Keratinocyte (primary cell): ENCODE measurements around the gene PILRB. TPM values are rescaled to one million over a fixed set of nuclear protein-coding genes. Genes with fewer than 3 reads are reported as not detected.

ENCODE experiments used
- DNase-seq: peaks from one replicate; pipeline ENCODE4 v3.0.0-alpha.2; 2011; ENCODE audit warnings: low read depth, missing footprints, low spot score
- FAIRE-seq: peaks from 2 replicates; lab custom pipeline; 2011; peaks lifted over from hg19 to GRCh38; lab: Jason Lieb, UNC
- H2AFZ ChIP-seq: 2 replicates; pipeline ENCODE4 v1.6.0; 2012; ENCODE audit warnings: low read length, control low read depth, inconsistent platforms; ENCODE audit not compliant: control insufficient read depth
- H3K27ac ChIP-seq: 2 replicates; pipeline ENCODE4 v1.5.1; 2011; ENCODE audit warnings: low read length; ENCODE audit not compliant: control insufficient read depth, insufficient read depth
- H3K27me3 ChIP-seq: 3 replicates; pipeline ENCODE4 v1.6.0; 2011; ENCODE audit warnings: low read length; ENCODE audit not compliant: control insufficient read depth, insufficient read depth; ENCODE audit errors: extremely low read depth
- H3K36me3 ChIP-seq, 2 experiments: 2 replicates in 1 of 2; 3 replicates in 1 of 2; pipeline ENCODE4 v1.5.1; 2011; ENCODE audit warnings: low read length in 2 of 2, mild to moderate bottlenecking in 1 of 2; ENCODE audit not compliant: control insufficient read depth in 2 of 2, insufficient read depth in 2 of 2; ENCODE audit errors: extremely low read depth in 1 of 2
- H3K4me1 ChIP-seq: 3 replicates; pipeline ENCODE4 v1.5.1; 2011; ENCODE audit warnings: low read length; ENCODE audit not compliant: control insufficient read depth, insufficient read depth; ENCODE audit errors: extremely low read depth
- H3K4me2 ChIP-seq: 3 replicates; pipeline ENCODE4 v1.6.0; 2011; ENCODE audit warnings: low read depth, low read length; ENCODE audit not compliant: control insufficient read depth, insufficient read depth; ENCODE audit errors: extremely low read depth
- H3K4me3 ChIP-seq, 3 experiments: fragments of 200-600 bp in 1 of 3; sonication (generic) in 1 of 3; 2 replicates in 2 of 3; 3 replicates in 1 of 3; pipeline ENCODE4 v1.5.1; 2011 to 2016; ENCODE audit warnings: low read length in 3 of 3, mild to moderate bottlenecking in 3 of 3, control low read depth in 2 of 3, inconsistent platforms in 1 of 3, low read depth in 1 of 3, mixed read lengths in 1 of 3, mixed run types in 1 of 3, moderate library complexity in 1 of 3; ENCODE audit not compliant: control insufficient read depth in 2 of 3, insufficient read depth in 2 of 3; ENCODE audit errors: extremely low read depth in 1 of 3
- H3K79me2 ChIP-seq: 2 replicates; pipeline ENCODE4 v1.6.0; 2012; ENCODE audit warnings: low read length; ENCODE audit not compliant: control insufficient read depth, insufficient read depth
- H3K9ac ChIP-seq: 3 replicates; pipeline ENCODE4 v1.6.0; 2011; ENCODE audit warnings: low read length; ENCODE audit not compliant: control insufficient read depth, insufficient read depth; ENCODE audit errors: extremely low read depth
- H3K9me1 ChIP-seq: 3 replicates; pipeline ENCODE4 v1.6.0; 2011; ENCODE audit warnings: low read length; ENCODE audit not compliant: control insufficient read depth, insufficient read depth; ENCODE audit errors: extremely low read depth
- H3K9me3 ChIP-seq: 2 replicates; pipeline ENCODE4 v1.5.1; 2012; ENCODE audit warnings: low read depth, low read length; ENCODE audit not compliant: control insufficient read depth
- H4K20me1 ChIP-seq: 3 replicates; pipeline ENCODE4 v1.6.0; 2011; ENCODE audit warnings: low read length; ENCODE audit not compliant: control insufficient read depth, insufficient read depth; ENCODE audit errors: extremely low read depth
- EZH2 ChIP-seq: IDR thresholded peaks from one replicate; pipeline ENCODE4 v1.6.1; 2012; ENCODE audit warnings: inconsistent platforms, mild to moderate bottlenecking, low read length, moderate library complexity
- dilution Hi-C: fragments of 300-500 bp; cut with MboI; formaldehyde crosslinking; loops from one replicate; pipeline ENCODE4 v1.7.0; 2020; ENCODE audit warnings: low sequenced_read_pairs; ENCODE audit not compliant: extremely low pct_ligation_motif_present
- polyA plus RNA-seq, 5 experiments: library from polyadenylated mRNA; depleted of rRNA in 3 of 5; stranded (reverse) in 3 of 5; stranded (forward) in 1 of 5; unstranded in 1 of 5; fragments of >200 nt; gene quantifications; 1 replicate in 1 of 5; 2 replicates in 3 of 5; 3 replicates in 1 of 5; pipeline versions ENCODE4 v1.2.1 to v1.2.3, GENCODE V29; 2011 to 2012; ENCODE audit warnings: missing spikeins in 2 of 5, low read depth in 1 of 5, low replicate concordance in 1 of 5
- TF ChIP-seq, protein P1 (sequence below), 3 experiments: IDR thresholded peaks in 1 of 3; conservative IDR thresholded peaks in 1 of 3; optimal IDR thresholded peaks in 1 of 3; 2 replicates in 2 of 3; 3 replicates in 1 of 3; pipeline versions ENCODE3 to v1.5.1; 2011; ENCODE audit warnings: low read length in 3 of 3, mild to moderate bottlenecking in 3 of 3, moderate library complexity in 2 of 3, control low read depth in 1 of 3, inconsistent platforms in 1 of 3; ENCODE audit not compliant: insufficient read depth in 2 of 3; ENCODE audit errors: extremely low read depth in 1 of 3

PILRB gene
- polyA plus RNA-seq, 1 donor (not counting 4 experiments of a cell fraction or from before 2014, with no cell fraction given): 16.5 TPM

DNA sequence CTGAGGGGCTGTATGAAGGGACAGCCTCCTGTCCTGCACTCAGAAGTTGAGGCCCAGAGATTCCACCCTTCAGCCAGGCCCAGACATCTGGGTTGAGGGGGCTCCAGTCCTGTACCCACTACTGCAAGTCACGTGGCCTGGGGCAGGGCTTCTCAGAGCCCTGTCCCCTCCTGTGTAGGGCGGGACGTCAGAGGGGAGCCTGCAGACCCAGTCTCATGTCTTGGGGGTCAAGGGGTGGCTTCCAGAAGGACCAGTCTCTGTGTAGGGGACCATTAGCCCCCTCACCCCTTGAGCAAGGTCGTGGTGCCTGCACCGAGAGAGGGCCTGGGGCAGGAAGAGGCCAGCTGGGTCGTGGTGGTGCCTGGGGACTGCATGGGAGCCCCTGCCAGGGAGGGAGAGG, 14.8 kb downstream of the PILRB start:
- Histone ChIP-seq H3K9ac (no peak overlapping the region), H4K20me1 (no peaks in the 10 kb centered on the region), H3K4me3 (no peak overlapping the region), H3K9me1 (no peaks in the 10 kb centered on the region), H3K79me2 (no peaks in the 10 kb centered on the region), H3K9me3 (no peaks in the 10 kb centered on the region), H3K27me3 (no peaks in the 10 kb centered on the region), H2AFZ (no peak overlapping the region), H3K4me2 (no peak overlapping the region), H3K4me1 (peaks cover 4% of the 10 kb centered on the region), H3K27ac (no peak overlapping the region), H3K36me3 (no peaks in the 10 kb centered on the region)
- dilution Hi-C loops: no loop called here
- FAIRE-seq: no peak
- TF ChIP-seq, protein P1, sequence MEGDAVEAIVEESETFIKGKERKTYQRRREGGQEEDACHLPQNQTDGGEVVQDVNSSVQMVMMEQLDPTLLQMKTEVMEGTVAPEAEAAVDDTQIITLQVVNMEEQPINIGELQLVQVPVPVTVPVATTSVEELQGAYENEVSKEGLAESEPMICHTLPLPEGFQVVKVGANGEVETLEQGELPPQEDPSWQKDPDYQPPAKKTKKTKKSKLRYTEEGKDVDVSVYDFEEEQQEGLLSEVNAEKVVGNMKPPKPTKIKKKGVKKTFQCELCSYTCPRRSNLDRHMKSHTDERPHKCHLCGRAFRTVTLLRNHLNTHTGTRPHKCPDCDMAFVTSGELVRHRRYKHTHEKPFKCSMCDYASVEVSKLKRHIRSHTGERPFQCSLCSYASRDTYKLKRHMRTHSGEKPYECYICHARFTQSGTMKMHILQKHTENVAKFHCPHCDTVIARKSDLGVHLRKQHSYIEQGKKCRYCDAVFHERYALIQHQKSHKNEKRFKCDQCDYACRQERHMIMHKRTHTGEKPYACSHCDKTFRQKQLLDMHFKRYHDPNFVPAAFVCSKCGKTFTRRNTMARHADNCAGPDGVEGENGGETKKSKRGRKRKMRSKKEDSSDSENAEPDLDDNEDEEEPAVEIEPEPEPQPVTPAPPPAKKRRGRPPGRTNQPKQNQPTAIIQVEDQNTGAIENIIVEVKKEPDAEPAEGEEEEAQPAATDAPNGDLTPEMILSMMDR (optimal IDR thresholded peaks at IDR 0.05 in 1 of 3, IDR thresholded peaks at IDR 0.05 in 1 of 3, conservative IDR thresholded peaks at IDR 0.05 in 1 of 3; ENCODE audit: extremely low read depth in 1 of 3, insufficient read depth in 2 of 3, low read length in 3 of 3): no peak
- no peak for TF ChIP-seq EZH2
- no peak for DNase-seq

DNA sequence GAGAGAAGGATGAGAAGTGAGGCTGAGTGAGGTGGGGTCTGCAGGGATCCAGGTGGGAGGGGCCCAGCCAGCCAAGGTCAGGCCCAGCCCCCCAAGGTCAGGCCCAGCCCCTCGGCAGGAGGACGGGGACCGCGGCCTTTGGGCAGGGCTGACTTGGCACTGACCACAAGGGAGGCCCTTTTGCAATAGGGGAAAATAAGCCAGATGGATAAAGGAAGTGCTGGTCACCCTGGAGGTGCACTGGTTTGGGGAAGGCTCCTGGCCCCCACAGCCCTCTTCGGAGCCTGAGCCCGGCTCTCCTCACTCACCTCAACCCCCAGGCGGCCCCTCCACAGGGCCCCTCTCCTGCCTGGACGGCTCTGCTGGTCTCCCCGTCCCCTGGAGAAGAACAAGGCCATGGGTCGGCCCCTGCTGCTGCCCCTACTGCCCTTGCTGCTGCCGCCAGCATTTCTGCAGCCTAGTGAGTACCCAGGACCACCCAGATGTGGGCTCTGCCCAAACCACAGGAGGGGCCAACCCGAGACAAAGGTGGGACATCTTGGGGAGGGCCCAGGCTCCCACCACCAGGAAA, 15.4 kb downstream of the PILRB start, which contains the start of gene PILRA:
TSS of gene PILRA (plus strand) at position 227 of the 571 bp plus-strand sequence. CDS start at position 397, 170 bp downstream.
- no peak for FAIRE-seq
- Histone ChIP-seq H3K27ac (no peak within 1 kb of the TSS), H2AFZ (peak within 1 kb of the TSS; percentile 33), H3K36me3 (no peaks in the 10 kb centered on the region), H4K20me1 (no peaks in the 10 kb centered on the region), H3K27me3 (no peaks in the 10 kb centered on the region), H3K9me1 (no peaks in the 10 kb centered on the region), H3K4me3 (no peak within 1 kb of the TSS), H3K9ac (no peak within 1 kb of the TSS), H3K79me2 (no peaks in the 10 kb centered on the region), H3K4me1 (peaks cover 4% of the 10 kb centered on the region), H3K9me3 (no peaks in the 10 kb centered on the region), H3K4me2 (no peak within 1 kb of the TSS)
- dilution Hi-C loops: no loop called here
- DNase-seq: no peak
- no peak for TF ChIP-seq EZH2
- TF ChIP-seq, protein P1 (optimal IDR thresholded peaks at IDR 0.05 in 1 of 3, IDR thresholded peaks at IDR 0.05 in 1 of 3, conservative IDR thresholded peaks at IDR 0.05 in 1 of 3; ENCODE audit: extremely low read depth in 1 of 3, insufficient read depth in 2 of 3, low read length in 3 of 3): no peak
